ENCODE results near the gene B4GALNT3.

B4GALNT3 gene

GRCh38 chr12:563250-563781 is 103.6 kb downstream of the B4GALNT3 start:
- no peak for DNase-seq
- in situ Hi-C loops (cut with HindIII; ENCODE audit: low pct_ligation_motif_present, low pct_unique_long_range_greater_than_20kb, low sequenced_read_pairs) = no loop called here

- in situ Hi-C loops (cut with HindIII; ENCODE audit: low pct_ligation_motif_present, low pct_unique_long_range_greater_than_20kb, low sequenced_read_pairs) = no loop called here
- no peak for DNase-seq
Measured at GRCh38 chr12:563787-564298, 104.1 kb downstream of the B4GALNT3 start.

- in situ Hi-C loops (cut with HindIII; ENCODE audit: low pct_ligation_motif_present, low pct_unique_long_range_greater_than_20kb, low sequenced_read_pairs) = no loop called here
Measured at GRCh38 chr12:565161-565560, 105.4 kb downstream of the B4GALNT3 start.

GRCh38 chr12:565589-566105 is 105.9 kb downstream of the B4GALNT3 start:
- in situ Hi-C loops (cut with HindIII; ENCODE audit: low pct_ligation_motif_present, low pct_unique_long_range_greater_than_20kb, low sequenced_read_pairs) = no loop called here

More at GRCh38 chr12:565161-565560, 105.4 kb downstream of the B4GALNT3 start:
- no peak for DNase-seq

GRCh38 chr12:568486-568885 is 108.7 kb downstream of the B4GALNT3 start:
- no peak for DNase-seq
- in situ Hi-C loops (cut with HindIII; ENCODE audit: low pct_ligation_motif_present, low pct_unique_long_range_greater_than_20kb, low sequenced_read_pairs) = no loop called here

More at GRCh38 chr12:565589-566105, 105.9 kb downstream of the B4GALNT3 start:
- DNase-seq = no peak

GRCh38 chr12:569091-569676 is 109.4 kb downstream of the B4GALNT3 start:
- DNase-seq = no peak
- in situ Hi-C loops (cut with HindIII; ENCODE audit: low pct_ligation_motif_present, low pct_unique_long_range_greater_than_20kb, low sequenced_read_pairs) = no loop called here

- in situ Hi-C loops (cut with HindIII; ENCODE audit: low pct_ligation_motif_present, low pct_unique_long_range_greater_than_20kb, low sequenced_read_pairs) = no loop called here
- peak; percentile 93 for DNase-seq
Measured at GRCh38 chr12:569803-570434, 110.2 kb downstream of the B4GALNT3 start.

GRCh38 chr12:570435-570920 is 110.7 kb downstream of the B4GALNT3 start:
- in situ Hi-C loops (cut with HindIII; ENCODE audit: low pct_ligation_motif_present, low pct_unique_long_range_greater_than_20kb, low sequenced_read_pairs) = no loop called here
- DNase-seq = peak; percentile 96

- in situ Hi-C loops (cut with HindIII; ENCODE audit: low pct_ligation_motif_present, low pct_unique_long_range_greater_than_20kb, low sequenced_read_pairs) = no loop called here
- peak; percentile 93 for DNase-seq
Measured at GRCh38 chr12:570921-571794, 111.4 kb downstream of the B4GALNT3 start.

GRCh38 chr12:571795-572531 is 112.2 kb downstream of the B4GALNT3 start:
- in situ Hi-C loops (cut with HindIII; ENCODE audit: low pct_ligation_motif_present, low pct_unique_long_range_greater_than_20kb, low sequenced_read_pairs) = no loop called here
- peak; percentile 22 for DNase-seq

- in situ Hi-C loops (cut with HindIII; ENCODE audit: low pct_ligation_motif_present, low pct_unique_long_range_greater_than_20kb, low sequenced_read_pairs) = no loop called here
- peak; percentile 15 for DNase-seq
Measured at GRCh38 chr12:572532-572899, 112.8 kb downstream of the B4GALNT3 start.

- in situ Hi-C loops (cut with HindIII; ENCODE audit: low pct_ligation_motif_present, low pct_unique_long_range_greater_than_20kb, low sequenced_read_pairs) = no loop called here
- DNase-seq = no peak
Measured at GRCh38 chr12:573232-573631, 113.5 kb downstream of the B4GALNT3 start.

GRCh38 chr12:574475-575128 is 114.9 kb downstream of the B4GALNT3 start:
- in situ Hi-C loops (cut with HindIII; ENCODE audit: low pct_ligation_motif_present, low pct_unique_long_range_greater_than_20kb, low sequenced_read_pairs) = no loop called here
- no peak for DNase-seq

- no peak for DNase-seq
- in situ Hi-C loops (cut with HindIII; ENCODE audit: low pct_ligation_motif_present, low pct_unique_long_range_greater_than_20kb, low sequenced_read_pairs) = no loop called here
Measured at GRCh38 chr12:575129-575502, 115.4 kb downstream of the B4GALNT3 start.

GRCh38 chr12:575948-576614 is 116.3 kb downstream of the B4GALNT3 start:
- in situ Hi-C loops (cut with HindIII; ENCODE audit: low pct_ligation_motif_present, low pct_unique_long_range_greater_than_20kb, low sequenced_read_pairs) = no loop called here
- peak; percentile 77 for DNase-seq

GRCh38 chr12:576615-577110 is 116.9 kb downstream of the B4GALNT3 start:
- in situ Hi-C loops (cut with HindIII; ENCODE audit: low pct_ligation_motif_present, low pct_unique_long_range_greater_than_20kb, low sequenced_read_pairs) = no loop called here
- DNase-seq = no peak
